Mesendoderm (in vitro differentiated cells): Measurements from ENCODE around the gene ZFYVE26.

ENCODE experiments used
- DNase-seq: peaks from one replicate; pipeline ENCODE4 v3.0.0; 2013
- H2AK5ac ChIP-seq: 2 replicates; pipeline ENCODE4 v1.6.1; 2013; ENCODE audit warnings: low read length, inconsistent platforms
- H2BK120ac ChIP-seq: 2 replicates; pipeline ENCODE4 v1.6.1; 2013; ENCODE audit warnings: low read depth, mild to moderate bottlenecking, low read length, moderate library complexity, mixed read lengths
- H2BK15ac ChIP-seq: replicated peaks from 2 replicates; pipeline ENCODE4 v1.6.1; 2013; ENCODE audit warnings: low read depth, mild to moderate bottlenecking, moderate library complexity
- H2BK5ac ChIP-seq: 2 replicates; pipeline ENCODE4 v1.6.1; 2013; ENCODE audit warnings: low read length, inconsistent platforms
- H3K18ac ChIP-seq: 2 replicates; pipeline ENCODE4 v1.6.1; 2013; ENCODE audit warnings: mild to moderate bottlenecking, low read length, mixed read lengths
- H3K23ac ChIP-seq: one replicate; pipeline ENCODE4 v1.6.1; 2013; ENCODE audit warnings: low read length
- H3K27ac ChIP-seq: 2 replicates; pipeline ENCODE4 v1.5.1; 2013; ENCODE audit warnings: low read depth, mild to moderate bottlenecking, inconsistent platforms, low read length, moderate library complexity
- H3K27me3 ChIP-seq: 2 replicates; pipeline ENCODE4 v1.6.1; 2013; ENCODE audit warnings: low read length, control low read depth, mild to moderate bottlenecking, inconsistent platforms; ENCODE audit not compliant: insufficient read depth, poor library complexity
- H3K36me3 ChIP-seq: 2 replicates; pipeline ENCODE4 v1.6.1; 2013; ENCODE audit warnings: low read length, inconsistent platforms; ENCODE audit not compliant: control insufficient read depth, insufficient read depth
- H3K4ac ChIP-seq: one replicate; pipeline ENCODE4 v1.6.1; 2013; ENCODE audit warnings: low read depth, mild to moderate bottlenecking, low read length, moderate library complexity
- H3K4me1 ChIP-seq: 2 replicates; pipeline ENCODE4 v1.6.1; 2013; ENCODE audit warnings: low read depth, low read length, inconsistent platforms; ENCODE audit not compliant: control insufficient read depth
- H3K4me2 ChIP-seq: 2 replicates; pipeline ENCODE4 v1.6.1; 2013; ENCODE audit warnings: low read length
- H3K4me3 ChIP-seq: 2 replicates; pipeline ENCODE4 v1.5.1; 2013; ENCODE audit warnings: mild to moderate bottlenecking, low read length
- H3K56ac ChIP-seq: one replicate; pipeline ENCODE4 v1.6.1; 2013; ENCODE audit warnings: low read length
- H3K79me1 ChIP-seq: 2 replicates; pipeline ENCODE4 v1.6.1; 2013; ENCODE audit warnings: low read length, inconsistent platforms
- H3K79me2 ChIP-seq: 2 replicates; pipeline ENCODE4 v1.6.1; 2013; ENCODE audit warnings: mild to moderate bottlenecking, low read length; ENCODE audit not compliant: control insufficient read depth, insufficient read depth
- H3K9ac ChIP-seq: 2 replicates; pipeline ENCODE4 v1.6.1; 2013; ENCODE audit warnings: low read length, inconsistent platforms
- H4K5ac ChIP-seq: one replicate; pipeline ENCODE4 v1.6.1; 2013; ENCODE audit warnings: low read length
- H4K8ac ChIP-seq: one replicate; pipeline ENCODE4 v1.6.1; 2013; ENCODE audit warnings: low read depth, mild to moderate bottlenecking, control low read depth, low read length, moderate library complexity
- WGBS: extraction: QIAGEN DNeasy Blood & Tissue Kit; methylation state at CpG from one replicate; pipeline ENCODE4 v1.1.7; 2013; ENCODE audit warnings: low lambda C conversion rate, missing lambda C conversion rate; ENCODE audit not compliant: insufficient coverage; ENCODE audit errors: extremely low coverage; 5-methylcytosine and 5-hydroxymethylcytosine counted together

Gene ZFYVE26

GRCh38 chr14:67762051-67762450 lies 54.3 kb downstream of the ZFYVE26 start:
- no peak overlapping the region for H2AK5ac ChIP-seq
- H3K79me1 ChIP-seq = no peaks in the 10 kb centered on the region
- H3K79me2 ChIP-seq = no peaks in the 10 kb centered on the region
- H3K18ac ChIP-seq = no peak overlapping the region
- no peak for DNase-seq
- H3K56ac ChIP-seq = no peak overlapping the region
- H3K4me3 ChIP-seq = no peak overlapping the region
- no peak overlapping the region for H3K23ac ChIP-seq
- no peaks in the 10 kb centered on the region for H3K4me1 ChIP-seq
- no peak overlapping the region for H3K9ac ChIP-seq
- H2BK120ac ChIP-seq = no peak overlapping the region
- H3K27ac ChIP-seq = no peak overlapping the region
- no peaks in the 10 kb centered on the region for H3K27me3 ChIP-seq
- H3K4me2 ChIP-seq = no peak overlapping the region
- no peak overlapping the region for H4K5ac ChIP-seq
- H4K8ac ChIP-seq = no peak overlapping the region
- no peak overlapping the region for H3K4ac ChIP-seq
- H2BK15ac ChIP-seq = no peak overlapping the region
- WGBS = no CpG with 5 or more reads among the region's 5 CpGs
- peaks cover 18% of the 10 kb centered on the region for H3K36me3 ChIP-seq
- no peak overlapping the region for H2BK5ac ChIP-seq

GRCh38 chr14:67759916-67760315 lies 56.5 kb downstream of the ZFYVE26 start:
- Histone ChIP-seq H2BK5ac (no peak overlapping the region), H3K36me3 (peaks cover 12% of the 10 kb centered on the region), H3K4me3 (no peak overlapping the region), H3K79me2 (no peaks in the 10 kb centered on the region), H3K23ac (no peak overlapping the region), H2BK120ac (no peak overlapping the region), H3K27me3 (no peaks in the 10 kb centered on the region), H3K18ac (no peak overlapping the region), H4K5ac (no peak overlapping the region), H2AK5ac (no peak overlapping the region), H3K4ac (no peak overlapping the region), H2BK15ac (no peak overlapping the region), H3K56ac (no peak overlapping the region), H3K9ac (no peak overlapping the region), H3K4me2 (no peak overlapping the region), H4K8ac (no peak overlapping the region), H3K4me1 (no peaks in the 10 kb centered on the region), H3K79me1 (no peaks in the 10 kb centered on the region), H3K27ac (no peak overlapping the region)
- DNase-seq = no peak
- no CpG with 5 or more reads among the region's 2 CpGs for WGBS

DNA sequence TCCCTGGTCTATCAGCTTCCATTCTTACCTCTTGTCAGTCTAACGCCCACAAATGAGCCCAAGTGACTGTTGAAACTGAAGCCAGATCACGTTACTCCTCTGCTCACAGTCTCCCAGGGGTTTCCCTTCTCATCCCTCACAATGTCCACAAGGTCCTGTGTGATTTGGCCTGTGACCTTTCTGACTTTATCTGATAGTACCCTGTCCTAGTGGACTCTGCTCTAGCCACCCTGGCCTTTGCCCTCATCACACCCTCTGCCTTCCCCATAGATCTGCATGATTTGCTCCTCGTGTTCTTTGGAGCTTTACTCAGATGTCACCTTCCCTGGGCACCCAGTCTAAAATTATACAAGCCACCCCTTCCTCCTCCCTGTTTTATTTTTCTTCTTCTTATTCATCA lies 59.2 kb downstream of the ZFYVE26 start:
- Histone ChIP-seq H3K23ac (no peak overlapping the region), H2BK15ac (no peak overlapping the region), H4K5ac (no peak overlapping the region), H3K4me3 (no peak overlapping the region), H3K18ac (no peak overlapping the region), H3K4ac (no peak overlapping the region), H3K9ac (no peak overlapping the region), H3K4me2 (no peak overlapping the region), H2AK5ac (no peak overlapping the region), H3K27me3 (no peaks in the 10 kb centered on the region), H3K36me3 (peaks cover 12% of the 10 kb centered on the region), H3K79me2 (no peaks in the 10 kb centered on the region), H3K56ac (no peak overlapping the region), H2BK120ac (no peak overlapping the region), H3K79me1 (no peaks in the 10 kb centered on the region), H4K8ac (no peak overlapping the region), H3K4me1 (no peaks in the 10 kb centered on the region), H3K27ac (no peak overlapping the region), H2BK5ac (no peak overlapping the region)
- no peak for DNase-seq
- no CpG with 5 or more reads among the region's 3 CpGs for WGBS

DNA sequence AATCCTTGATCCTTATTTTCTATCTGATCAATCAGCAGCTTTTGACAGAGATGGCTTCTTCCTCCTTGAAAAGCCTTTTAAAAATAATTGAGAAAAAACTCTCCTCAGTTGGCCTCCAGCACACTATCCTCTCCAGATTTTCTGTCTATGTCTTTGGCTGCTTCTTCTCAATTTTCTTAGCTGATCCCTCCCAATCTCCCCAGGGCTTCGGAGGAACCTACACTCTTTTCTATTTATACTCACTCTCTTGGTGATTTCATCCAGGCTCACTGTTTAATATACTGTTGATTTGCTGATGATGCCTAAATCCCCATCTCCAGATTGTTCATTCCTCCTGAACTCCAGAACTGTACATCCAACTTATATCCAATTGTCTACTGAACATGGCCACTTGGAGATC lies 59.9 kb downstream of the ZFYVE26 start:
- no peak overlapping the region for H3K9ac ChIP-seq
- DNase-seq = no peak
- no peak overlapping the region for H4K8ac ChIP-seq
- H3K36me3 ChIP-seq = peaks cover 13% of the 10 kb centered on the region
- H3K4ac ChIP-seq = no peak overlapping the region
- no peak overlapping the region for H3K56ac ChIP-seq
- no peaks in the 10 kb centered on the region for H3K4me1 ChIP-seq
- H3K27me3 ChIP-seq = no peaks in the 10 kb centered on the region
- WGBS = no CpG with 5 or more reads among the region's 1 CpG
- H3K23ac ChIP-seq = no peak overlapping the region
- H4K5ac ChIP-seq = no peak overlapping the region
- H2BK120ac ChIP-seq = no peak overlapping the region
- H3K79me1 ChIP-seq = no peaks in the 10 kb centered on the region
- no peak overlapping the region for H3K27ac ChIP-seq
- H2AK5ac ChIP-seq = no peak overlapping the region
- no peak overlapping the region for H3K4me2 ChIP-seq
- no peak overlapping the region for H3K4me3 ChIP-seq
- H3K18ac ChIP-seq = no peak overlapping the region
- H2BK15ac ChIP-seq = no peak overlapping the region
- H3K79me2 ChIP-seq = no peaks in the 10 kb centered on the region
- no peak overlapping the region for H2BK5ac ChIP-seq

DNA sequence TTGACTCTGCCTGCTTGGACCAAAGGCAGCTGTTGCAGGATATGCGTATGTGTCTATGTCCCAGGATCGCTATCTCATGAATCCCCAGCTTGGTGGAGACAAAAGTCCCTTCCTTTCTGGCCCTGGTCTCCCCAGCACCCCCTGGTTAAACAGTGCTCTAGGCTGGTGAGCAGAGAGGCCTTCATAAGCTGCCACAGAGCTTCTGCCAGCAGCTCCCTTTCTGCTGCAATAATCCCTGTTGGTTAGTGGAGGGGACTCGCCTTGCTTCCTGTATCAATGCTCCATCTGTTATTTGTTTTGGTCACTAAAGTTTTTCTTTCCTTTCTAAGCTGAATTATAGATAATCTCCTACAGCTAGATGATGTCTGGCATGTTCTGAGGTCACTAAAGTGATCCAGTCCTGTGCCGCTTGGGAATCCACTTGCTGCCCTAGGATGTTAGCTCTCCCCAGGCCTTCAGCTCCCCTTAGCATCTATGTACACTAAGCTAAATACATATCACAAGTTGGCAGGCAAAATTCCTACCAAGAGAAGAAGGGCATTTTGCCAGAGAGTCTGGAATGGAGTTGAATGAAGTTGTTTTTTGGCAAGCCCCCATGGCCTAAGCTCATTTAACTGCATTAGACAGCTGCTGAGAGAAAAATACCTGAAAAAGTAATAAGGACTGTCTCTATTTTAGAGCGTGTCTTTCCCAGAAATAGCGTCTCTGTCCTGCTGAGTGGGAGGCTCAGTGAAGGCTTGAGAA lies 66.9 kb downstream of the ZFYVE26 start:
- H3K56ac ChIP-seq = no peak overlapping the region
- no peak overlapping the region for H2BK120ac ChIP-seq
- WGBS = no CpG with 5 or more reads among the region's 6 CpGs
- peaks cover 11% of the 10 kb centered on the region for H3K36me3 ChIP-seq
- no peak overlapping the region for H3K4me3 ChIP-seq
- no peak overlapping the region for H2BK5ac ChIP-seq
- H3K27ac ChIP-seq = no peak overlapping the region
- no peak overlapping the region for H3K18ac ChIP-seq
- H3K4me1 ChIP-seq = no peaks in the 10 kb centered on the region
- no peak overlapping the region for H3K4me2 ChIP-seq
- H3K23ac ChIP-seq = no peak overlapping the region
- no peak overlapping the region for H2AK5ac ChIP-seq
- DNase-seq = no peak
- H3K9ac ChIP-seq = no peak overlapping the region
- H4K8ac ChIP-seq = no peak overlapping the region
- no peaks in the 10 kb centered on the region for H3K79me1 ChIP-seq
- H4K5ac ChIP-seq = no peak overlapping the region
- H3K27me3 ChIP-seq = no peaks in the 10 kb centered on the region
- no peak overlapping the region for H2BK15ac ChIP-seq
- no peaks in the 10 kb centered on the region for H3K79me2 ChIP-seq
- no peak overlapping the region for H3K4ac ChIP-seq

DNA sequence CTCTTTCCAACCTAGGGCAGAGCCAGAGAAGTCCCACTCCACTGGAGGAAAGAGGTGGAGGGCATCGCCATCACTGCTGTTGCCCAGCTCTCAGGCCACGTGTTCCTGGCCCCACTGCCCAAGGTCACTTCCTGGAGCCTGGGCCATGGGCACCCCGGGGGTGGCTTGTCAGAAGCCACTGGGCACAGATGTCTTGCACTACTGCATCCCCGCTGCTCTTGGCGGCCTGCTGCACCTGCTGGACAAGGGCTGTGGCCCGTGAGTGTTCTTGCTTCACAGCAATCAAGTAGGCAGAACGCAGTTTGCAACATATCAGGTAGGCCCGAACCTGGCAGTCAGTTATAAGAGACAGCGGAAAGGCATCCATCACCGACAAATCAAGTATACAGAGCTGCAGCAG lies 68.1 kb downstream of the ZFYVE26 start:
- no peak overlapping the region for H3K4ac ChIP-seq
- no peak overlapping the region for H4K5ac ChIP-seq
- H3K9ac ChIP-seq = no peak overlapping the region
- H3K4me1 ChIP-seq = no peaks in the 10 kb centered on the region
- no peaks in the 10 kb centered on the region for H3K27me3 ChIP-seq
- no peak overlapping the region for H3K4me2 ChIP-seq
- no peaks in the 10 kb centered on the region for H3K79me1 ChIP-seq
- no peak overlapping the region for H3K27ac ChIP-seq
- no peak overlapping the region for H3K56ac ChIP-seq
- no CpG with 5 or more reads among the region's 10 CpGs for WGBS
- H3K36me3 ChIP-seq = peaks cover 11% of the 10 kb centered on the region
- no peak overlapping the region for H3K4me3 ChIP-seq
- H3K79me2 ChIP-seq = no peaks in the 10 kb centered on the region
- H2BK120ac ChIP-seq = no peak overlapping the region
- no peak for DNase-seq
- H3K23ac ChIP-seq = no peak overlapping the region
- H2BK15ac ChIP-seq = no peak overlapping the region
- no peak overlapping the region for H4K8ac ChIP-seq
- H3K18ac ChIP-seq = no peak overlapping the region
- no peak overlapping the region for H2BK5ac ChIP-seq
- no peak overlapping the region for H2AK5ac ChIP-seq
